ENCODE measurements around the gene DEFB131B.
"Not testable (repeated sequence)": the region's sequence is repeated elsewhere in the genome, so short reads cannot be mapped to it uniquely, and the experiment has no call there.

DEFB131B gene, protein sequence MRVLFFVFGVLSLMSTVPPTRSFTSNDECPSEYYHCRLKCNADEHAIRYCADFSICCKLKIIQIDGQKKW

DNA sequence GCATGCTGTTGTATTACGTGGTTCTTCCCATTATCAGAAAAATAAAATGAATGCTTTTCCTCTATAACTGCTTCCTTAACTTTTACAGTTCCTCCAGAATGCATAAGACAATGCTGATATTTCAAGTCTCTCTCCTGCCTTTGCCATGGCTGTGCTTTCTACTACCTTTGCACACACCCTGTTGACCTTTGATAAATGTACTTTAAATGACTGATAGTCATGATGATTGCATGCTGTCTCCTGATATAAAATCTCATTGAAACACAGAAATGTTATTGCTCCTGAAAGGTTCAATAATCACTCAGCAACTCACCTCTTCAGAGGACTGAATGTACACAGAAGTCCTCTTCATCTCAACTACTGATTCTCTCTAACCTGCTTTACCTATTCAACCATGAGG, at the start of gene DEFB131B:
TSS of gene DEFB131B (plus strand) at position 395 of the 400 bp plus-strand sequence. CDS start at position 395, 0 bp downstream.
- not testable (repeated sequence) for DNase-seq (ENCODE audit: extremely low read depth, low read depth); H3K4me3 ChIP-seq (replicated peaks; ENCODE audit: low read depth, low read length)

DNA sequence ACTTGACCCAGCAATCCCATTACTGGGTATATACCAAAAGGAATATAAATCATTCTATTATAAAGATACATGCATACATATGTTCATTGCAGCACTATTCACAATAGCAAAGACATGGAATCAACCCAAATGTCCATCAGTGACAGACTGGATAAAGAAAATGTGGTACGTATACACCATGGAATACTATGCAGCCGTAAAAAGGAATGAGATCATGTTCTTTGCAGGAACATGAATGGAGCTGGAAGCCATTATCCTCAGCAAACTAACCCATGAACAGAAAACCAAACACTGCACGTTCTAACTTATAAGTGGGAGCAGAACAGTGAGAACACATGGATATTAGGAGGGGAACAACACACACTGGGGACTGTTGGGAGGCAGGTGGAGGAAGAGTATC, 49.0 kb upstream of the DEFB131B start:
- not testable (repeated sequence) for H3K4me3 ChIP-seq (replicated peaks; ENCODE audit: low read depth, low read length); DNase-seq (ENCODE audit: extremely low read depth, low read depth)

DNA sequence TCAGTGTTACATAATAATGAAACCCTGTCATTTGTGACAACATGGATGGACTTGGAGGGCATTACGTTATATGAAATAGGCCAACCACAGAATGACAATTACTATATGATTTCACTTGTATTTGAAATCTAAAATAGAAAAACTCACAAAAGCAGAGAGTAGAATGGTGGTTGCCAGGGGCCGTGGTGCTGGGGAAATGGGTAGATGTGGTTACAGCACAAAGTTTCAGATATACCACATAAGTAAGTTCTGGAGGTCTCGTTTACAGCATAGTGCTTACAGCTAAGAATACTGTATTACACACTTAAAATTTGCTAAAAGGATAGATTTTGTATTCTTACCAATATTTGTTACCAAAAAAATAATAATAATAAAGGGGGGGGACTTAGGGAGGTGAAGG, 48.6 kb upstream of the DEFB131B start:
- DNase-seq (ENCODE audit: extremely low read depth, low read depth); H3K4me3 ChIP-seq (replicated peaks; ENCODE audit: low read depth, low read length): not testable (repeated sequence)

DNA sequence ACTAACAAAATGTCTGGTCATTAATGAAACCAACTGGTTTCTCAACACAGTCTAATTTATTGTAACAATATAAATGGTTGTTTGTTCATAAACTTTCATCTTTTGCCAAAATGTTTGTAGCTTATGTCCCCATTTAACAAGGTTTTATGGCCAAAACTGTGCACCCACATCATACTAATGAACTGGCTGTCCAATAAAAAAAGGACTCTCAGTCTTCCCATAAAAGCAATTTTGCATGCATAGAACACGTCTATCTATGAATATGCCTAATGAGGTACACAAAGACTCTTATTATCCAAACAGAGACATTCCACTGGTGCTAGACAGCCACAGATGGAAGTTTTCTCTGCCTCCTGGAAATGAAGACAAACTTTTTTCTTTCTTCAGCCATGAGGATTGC, 45.4 kb upstream of the DEFB131B start, which contains the start of gene DEFB108B:
TSS of gene DEFB108B (plus strand) at position 390 of the 400 bp plus-strand sequence. CDS start at position 390, 0 bp downstream.
- H3K4me3 ChIP-seq (replicated peaks; ENCODE audit: low read depth, low read length) = not testable (repeated sequence)

DNA sequence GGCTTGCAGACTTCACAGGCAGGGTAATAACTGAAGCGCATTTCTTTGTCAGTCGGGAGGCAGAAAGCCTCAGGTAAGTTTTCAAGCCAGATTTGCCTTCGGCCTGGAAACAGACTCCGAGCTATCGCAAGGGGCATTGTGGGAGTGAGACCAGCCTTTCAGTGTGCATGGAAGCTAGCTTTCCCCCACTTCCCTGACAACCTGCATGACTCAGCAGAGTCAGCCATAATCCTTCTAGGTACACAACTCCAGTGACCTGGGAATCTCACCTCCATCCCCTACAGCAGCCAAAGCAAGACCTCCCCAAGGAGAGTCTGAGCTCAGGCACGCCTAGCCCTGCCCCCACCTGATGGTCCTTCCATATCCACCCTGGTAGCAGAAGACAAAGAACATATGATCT, 35.5 kb upstream of the DEFB131B start:
- not testable (repeated sequence) for H3K4me3 ChIP-seq (replicated peaks; ENCODE audit: low read depth, low read length); DNase-seq (ENCODE audit: extremely low read depth, low read depth)

More for the DNA sequence above, 45.4 kb upstream of the DEFB131B start, which contains the start of gene DEFB108B:
- not testable (repeated sequence) for DNase-seq (ENCODE audit: extremely low read depth, low read depth)

DNA sequence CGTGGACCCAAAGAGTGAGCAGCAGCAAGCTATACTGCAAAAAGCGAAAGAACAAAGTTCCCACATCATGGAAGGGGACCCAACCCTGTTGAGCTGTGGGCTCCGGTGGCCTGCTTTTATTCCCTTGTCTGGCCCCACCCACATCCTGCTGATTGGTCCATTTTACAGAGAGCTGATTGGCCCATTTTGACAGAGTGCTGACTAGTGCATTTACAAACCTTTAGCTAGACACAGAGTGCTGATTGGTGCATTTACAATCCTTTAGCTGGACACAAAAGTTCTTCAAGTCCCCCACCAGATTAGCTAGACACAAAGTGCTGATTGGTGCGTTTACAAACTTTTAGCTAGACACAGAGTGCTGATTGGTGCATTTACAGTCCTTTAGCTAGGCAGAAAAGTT, 34.9 kb upstream of the DEFB131B start:
- DNase-seq (ENCODE audit: extremely low read depth, low read depth); H3K4me3 ChIP-seq (replicated peaks; ENCODE audit: low read depth, low read length): not testable (repeated sequence)

DNA sequence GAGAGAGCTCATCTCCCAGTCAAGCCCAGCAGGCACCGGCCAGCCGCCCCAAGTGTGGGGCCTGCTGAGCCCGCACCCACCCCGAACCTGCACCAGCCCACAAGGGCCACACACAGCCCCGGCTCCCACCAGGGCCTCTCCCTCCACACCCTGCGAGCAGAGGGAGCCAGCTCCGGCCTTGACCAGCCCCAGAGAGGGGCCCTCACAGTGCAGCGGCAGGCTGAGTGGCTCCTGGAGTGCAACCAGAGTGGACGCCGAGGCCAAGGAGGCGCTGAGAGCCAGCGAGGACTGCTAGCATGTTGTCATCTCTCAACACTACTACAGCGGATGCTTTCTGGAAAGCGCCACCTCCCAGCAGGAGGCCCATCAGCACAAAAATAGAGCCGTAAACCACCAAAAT, 34.4 kb upstream of the DEFB131B start:
- H3K4me3 ChIP-seq (replicated peaks; ENCODE audit: low read depth, low read length) = no peak overlapping the region
- DNase-seq (ENCODE audit: extremely low read depth, low read depth) = no peak
- TF ChIP-seq, protein P1, sequence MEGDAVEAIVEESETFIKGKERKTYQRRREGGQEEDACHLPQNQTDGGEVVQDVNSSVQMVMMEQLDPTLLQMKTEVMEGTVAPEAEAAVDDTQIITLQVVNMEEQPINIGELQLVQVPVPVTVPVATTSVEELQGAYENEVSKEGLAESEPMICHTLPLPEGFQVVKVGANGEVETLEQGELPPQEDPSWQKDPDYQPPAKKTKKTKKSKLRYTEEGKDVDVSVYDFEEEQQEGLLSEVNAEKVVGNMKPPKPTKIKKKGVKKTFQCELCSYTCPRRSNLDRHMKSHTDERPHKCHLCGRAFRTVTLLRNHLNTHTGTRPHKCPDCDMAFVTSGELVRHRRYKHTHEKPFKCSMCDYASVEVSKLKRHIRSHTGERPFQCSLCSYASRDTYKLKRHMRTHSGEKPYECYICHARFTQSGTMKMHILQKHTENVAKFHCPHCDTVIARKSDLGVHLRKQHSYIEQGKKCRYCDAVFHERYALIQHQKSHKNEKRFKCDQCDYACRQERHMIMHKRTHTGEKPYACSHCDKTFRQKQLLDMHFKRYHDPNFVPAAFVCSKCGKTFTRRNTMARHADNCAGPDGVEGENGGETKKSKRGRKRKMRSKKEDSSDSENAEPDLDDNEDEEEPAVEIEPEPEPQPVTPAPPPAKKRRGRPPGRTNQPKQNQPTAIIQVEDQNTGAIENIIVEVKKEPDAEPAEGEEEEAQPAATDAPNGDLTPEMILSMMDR (IDR thresholded peaks at IDR 0.05; ENCODE audit: low read depth, low read length, missing control alignments) = no peak

DNA sequence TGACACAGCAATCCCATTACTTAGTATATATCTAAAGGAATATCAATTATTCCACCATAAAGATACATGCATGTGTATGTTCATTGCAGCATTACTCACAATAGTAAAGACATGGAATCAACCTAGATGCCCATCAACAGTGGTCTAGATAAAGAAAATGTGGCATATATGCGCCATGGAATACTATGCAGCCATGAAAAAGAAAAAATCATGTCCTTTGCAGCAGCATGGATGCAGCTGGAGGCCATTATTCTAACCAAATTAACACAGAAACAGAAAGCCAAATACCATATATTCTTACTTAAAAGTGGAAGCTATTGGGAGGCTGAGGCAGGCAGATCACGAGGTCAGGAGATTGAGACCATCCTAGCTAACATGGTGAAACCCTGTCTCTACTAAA, 24.4 kb upstream of the DEFB131B start:
- DNase-seq (ENCODE audit: extremely low read depth, low read depth); H3K4me3 ChIP-seq (replicated peaks; ENCODE audit: low read depth, low read length): not testable (repeated sequence)

DNA sequence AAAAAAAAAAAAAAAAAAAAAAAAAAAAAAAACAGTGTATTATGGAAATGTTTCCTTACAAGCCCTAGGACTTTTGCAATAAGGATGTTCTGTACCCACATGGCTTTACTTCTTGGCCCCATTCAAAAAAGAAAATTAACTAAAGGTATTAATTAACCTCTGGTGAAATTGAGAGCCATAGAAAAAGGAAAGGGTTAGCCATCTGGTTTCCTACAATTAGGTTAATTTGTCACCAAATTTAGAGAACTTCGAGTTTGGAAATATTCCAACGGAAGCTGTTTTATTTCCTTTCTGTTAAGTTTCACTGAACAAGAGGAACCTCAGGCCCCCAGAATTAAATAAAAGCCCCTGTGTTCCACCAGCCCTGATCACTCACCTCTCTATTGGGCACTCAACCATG, 22.4 kb upstream of the DEFB131B start:
- DNase-seq (ENCODE audit: extremely low read depth, low read depth); H3K4me3 ChIP-seq (replicated peaks; ENCODE audit: low read depth, low read length): not testable (repeated sequence)

DNA sequence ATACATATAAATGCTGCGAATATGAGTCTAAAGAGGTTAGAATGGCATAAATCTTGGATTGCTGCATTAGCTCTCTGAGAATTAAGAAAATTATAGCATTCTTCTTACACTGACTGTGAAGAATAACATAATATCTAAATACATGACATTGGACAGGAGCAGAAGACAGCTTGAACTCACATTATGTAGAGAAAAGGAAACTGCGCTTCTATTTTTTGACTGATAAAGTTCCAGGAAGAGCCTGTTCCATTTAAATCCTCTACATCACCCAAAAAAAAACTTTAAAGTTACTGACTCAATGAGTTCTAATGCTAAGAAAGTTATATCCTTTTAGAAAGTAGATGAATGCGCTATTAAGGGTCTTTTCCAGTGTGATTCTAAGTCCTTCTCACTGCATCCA, 17.4 kb upstream of the DEFB131B start:
- not testable (repeated sequence) for H3K4me3 ChIP-seq (replicated peaks; ENCODE audit: low read depth, low read length); DNase-seq (ENCODE audit: extremely low read depth, low read depth)

DNA sequence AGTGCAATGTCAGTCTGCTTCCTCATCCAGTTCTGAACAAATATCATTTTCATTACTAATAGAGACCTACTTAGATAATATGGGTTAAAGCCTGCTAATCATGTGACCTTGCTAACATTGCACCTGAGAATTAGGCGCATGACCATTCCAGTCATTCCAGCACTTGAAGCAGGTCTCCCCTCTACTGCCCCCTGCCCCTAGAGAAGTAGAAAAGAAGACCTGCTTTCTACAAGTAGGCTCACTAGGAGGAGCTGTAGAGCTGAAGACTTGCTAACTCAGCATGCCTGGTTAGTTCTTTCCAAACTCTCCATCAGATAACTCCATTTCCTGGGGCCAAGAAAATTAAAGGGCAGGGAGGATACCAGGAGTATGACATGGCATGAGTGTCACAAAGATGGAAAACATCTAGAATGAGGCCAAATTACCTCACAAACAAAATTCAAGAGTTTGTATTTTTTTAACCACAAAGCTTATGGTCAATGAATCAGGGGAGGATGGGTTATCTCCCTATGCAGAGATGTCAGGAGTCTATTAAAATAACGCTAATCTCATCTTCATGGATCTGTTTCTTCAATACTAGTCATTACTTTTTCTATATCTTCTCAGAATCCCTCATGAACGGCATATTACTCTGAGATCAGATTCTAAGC, 14.2 kb upstream of the DEFB131B start:
- peak; percentile 52 for DNase-seq (ENCODE audit: extremely low read depth, low read depth)
- H3K4me3 ChIP-seq (replicated peaks; ENCODE audit: low read depth, low read length) = not testable (repeated sequence)
- TF ChIP-seq, protein P1 (IDR thresholded peaks at IDR 0.05; ENCODE audit: low read depth, low read length, missing control alignments) = peak; percentile 72

DNA sequence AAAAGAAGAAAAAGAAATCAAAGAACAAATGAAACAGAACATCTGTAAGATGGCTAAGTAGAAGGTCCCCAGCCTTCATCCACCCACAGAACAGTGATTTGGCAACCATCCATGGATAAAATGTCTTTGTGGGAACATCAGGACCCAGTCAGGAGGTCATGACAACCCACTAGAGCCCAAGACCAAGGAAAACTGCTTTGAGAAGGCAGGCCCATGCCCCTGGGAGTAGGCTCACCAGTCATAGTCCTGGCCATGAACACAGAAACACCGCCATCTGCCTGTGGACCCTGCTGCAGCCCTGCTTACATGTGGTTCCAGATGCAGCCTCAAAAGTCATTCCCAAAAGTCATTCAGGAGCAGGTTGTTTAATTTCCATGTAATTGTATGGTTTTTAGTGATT, 11.0 kb upstream of the DEFB131B start:
- H3K4me3 ChIP-seq (replicated peaks; ENCODE audit: low read depth, low read length) = not testable (repeated sequence)

DNA sequence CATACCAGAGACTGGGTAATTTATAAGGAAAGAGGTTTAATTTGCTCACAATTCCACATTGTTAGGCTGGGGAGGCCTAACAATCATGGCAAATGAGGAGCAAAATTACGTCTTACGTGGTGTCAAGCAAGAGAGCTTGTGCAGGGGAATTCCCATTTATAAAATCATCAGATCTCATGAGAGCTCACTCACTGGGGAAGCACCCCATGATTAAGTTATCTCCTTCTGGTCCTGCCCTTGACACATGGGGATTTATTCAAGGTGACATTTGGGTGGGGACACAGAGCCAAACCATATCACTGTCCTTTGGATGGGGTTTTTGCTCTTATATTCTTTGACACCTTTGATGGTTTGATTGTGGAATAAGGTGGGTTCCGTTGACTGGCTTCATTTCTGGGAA, 8.3 kb upstream of the DEFB131B start:
- DNase-seq (ENCODE audit: extremely low read depth, low read depth); H3K4me3 ChIP-seq (replicated peaks; ENCODE audit: low read depth, low read length): not testable (repeated sequence)

More for the DNA sequence above, 11.0 kb upstream of the DEFB131B start:
- not testable (repeated sequence) for DNase-seq (ENCODE audit: extremely low read depth, low read depth)

DNA sequence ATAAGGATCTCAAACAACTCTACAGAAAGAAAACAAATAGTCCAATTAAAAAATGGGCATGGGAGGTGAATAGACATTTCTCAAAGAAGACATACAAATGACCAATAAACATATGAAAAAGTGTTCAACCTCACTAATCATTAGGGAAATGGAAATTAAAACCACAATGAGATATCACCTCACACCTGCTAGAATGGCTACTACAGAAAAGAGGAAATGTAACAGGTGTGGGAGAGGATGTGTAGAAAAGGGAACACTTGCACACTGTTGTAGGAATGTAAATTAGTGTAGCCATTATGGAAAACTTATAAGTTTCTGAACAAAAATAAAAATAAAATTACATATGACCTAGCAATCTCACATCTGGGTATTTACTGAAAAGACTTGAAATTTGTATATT, 7.6 kb upstream of the DEFB131B start:
- not testable (repeated sequence) for DNase-seq (ENCODE audit: extremely low read depth, low read depth); H3K4me3 ChIP-seq (replicated peaks; ENCODE audit: low read depth, low read length)

DNA sequence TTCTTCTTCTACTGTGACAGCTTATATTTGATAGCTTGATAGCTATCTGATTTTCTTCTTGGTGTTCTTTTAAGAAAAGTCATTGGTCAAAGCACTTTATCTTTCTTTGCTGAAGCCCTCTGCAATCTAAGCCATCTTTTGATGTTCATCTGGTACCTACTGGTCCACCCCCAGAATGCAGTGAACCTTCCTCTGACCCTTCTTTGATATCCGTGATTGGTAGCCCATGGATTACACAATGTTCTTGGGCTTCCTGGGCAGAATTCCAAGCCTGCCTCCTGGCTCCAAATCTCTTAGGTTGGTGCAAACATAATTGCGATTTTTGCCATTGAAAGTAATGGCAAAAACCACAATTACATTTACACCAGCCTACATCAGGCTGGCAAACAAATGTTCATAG, 2.0 kb upstream of the DEFB131B start:
- H3K4me3 ChIP-seq (replicated peaks; ENCODE audit: low read depth, low read length); DNase-seq (ENCODE audit: extremely low read depth, low read depth): not testable (repeated sequence)

DNA sequence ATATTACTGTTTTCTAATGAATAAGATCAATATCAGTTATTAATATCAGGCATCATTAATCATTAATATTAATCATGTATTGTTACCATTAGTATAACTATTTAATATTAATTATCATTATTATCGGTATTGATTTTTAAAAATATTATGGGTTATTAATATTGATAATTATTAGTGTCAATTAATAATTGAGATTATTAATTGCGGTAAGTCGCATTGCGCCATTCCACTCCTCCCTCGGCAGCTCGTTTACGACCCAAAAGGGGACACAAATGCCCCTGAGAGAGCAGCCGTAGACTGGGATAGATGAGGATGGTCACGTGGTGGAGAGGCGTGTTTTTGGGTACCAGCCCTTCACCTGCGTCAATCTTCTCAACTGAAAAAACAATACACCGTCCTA, 7.6 kb downstream of the DEFB131B start:
- not testable (repeated sequence) for H3K4me3 ChIP-seq (replicated peaks; ENCODE audit: low read depth, low read length); DNase-seq (ENCODE audit: extremely low read depth, low read depth)

Measured in HFF-Myc (cell line).